ENCODE data around the gene FUZ. TPM values are rescaled to one million over a fixed set of nuclear protein-coding genes. Genes with fewer than 3 reads are reported as not detected.

FUZ gene
- 29.2 and 31.0 TPM in 2 replicates for total RNA-seq (2014; rRNA removed; shearing (Covaris generic))
- polyA plus RNA-seq (2015; cell fraction: cytosol; rRNA removed): 28.3 and 31.1 TPM in 2 replicates
- polyA plus RNA-seq (2015; cell fraction: nucleus; rRNA removed): 31.5 and 48.9 TPM in 2 replicates

GRCh38 chr19:49812997-49813861, at the start of gene FUZ:
TSS of gene FUZ (minus strand) at chr19:49813292. CDS start at chr19:49813106, 186 bp downstream.
- in situ Hi-C loops (cut with HindIII; ENCODE audit: low pct_unique_long_range_greater_than_20kb, low sequenced_read_pairs): no loop called here

GRCh38 chr19:49862391-49863253, 49.5 kb upstream of the FUZ start:
- no peak for DNase-seq (ENCODE audit: low read depth, low spot score)
- in situ Hi-C loops (cut with HindIII; ENCODE audit: low pct_unique_long_range_greater_than_20kb, low sequenced_read_pairs): no loop called here

More at GRCh38 chr19:49812997-49813861, at the start of gene FUZ:
- DNase-seq (ENCODE audit: low read depth, low spot score): peak; percentile 98

- no peak for DNase-seq (ENCODE audit: low read depth, low spot score)
- in situ Hi-C loops (cut with HindIII; ENCODE audit: low pct_unique_long_range_greater_than_20kb, low sequenced_read_pairs): no loop called here
Measured at GRCh38 chr19:49861541-49862378, 48.7 kb upstream of the FUZ start.

- no peak for DNase-seq (ENCODE audit: low read depth, low spot score)
- in situ Hi-C loops (cut with HindIII; ENCODE audit: low pct_unique_long_range_greater_than_20kb, low sequenced_read_pairs): no loop called here
Measured at GRCh38 chr19:49861107-49861506, 48.0 kb upstream of the FUZ start.

GRCh38 chr19:49860336-49861102, 47.4 kb upstream of the FUZ start:
- in situ Hi-C loops (cut with HindIII; ENCODE audit: low pct_unique_long_range_greater_than_20kb, low sequenced_read_pairs): no loop called here
- no peak for DNase-seq (ENCODE audit: low read depth, low spot score)

- DNase-seq (ENCODE audit: low read depth, low spot score): no peak
- in situ Hi-C loops (cut with HindIII; ENCODE audit: low pct_unique_long_range_greater_than_20kb, low sequenced_read_pairs): no loop called here
Measured at GRCh38 chr19:49859682-49860335, 46.7 kb upstream of the FUZ start.

GRCh38 chr19:49858088-49858985, 45.2 kb upstream of the FUZ start:
- DNase-seq (ENCODE audit: low read depth, low spot score): no peak
- in situ Hi-C loops (cut with HindIII; ENCODE audit: low pct_unique_long_range_greater_than_20kb, low sequenced_read_pairs): no loop called here

- DNase-seq (ENCODE audit: low read depth, low spot score): no peak
- in situ Hi-C loops (cut with HindIII; ENCODE audit: low pct_unique_long_range_greater_than_20kb, low sequenced_read_pairs): no loop called here
Measured at GRCh38 chr19:49857838-49858087, 44.7 kb upstream of the FUZ start.

GRCh38 chr19:49857061-49857837, 44.2 kb upstream of the FUZ start:
- in situ Hi-C loops (cut with HindIII; ENCODE audit: low pct_unique_long_range_greater_than_20kb, low sequenced_read_pairs): no loop called here
- no peak for DNase-seq (ENCODE audit: low read depth, low spot score)

GRCh38 chr19:49856574-49857021, 43.5 kb upstream of the FUZ start:
- DNase-seq (ENCODE audit: low read depth, low spot score): no peak
- in situ Hi-C loops (cut with HindIII; ENCODE audit: low pct_unique_long_range_greater_than_20kb, low sequenced_read_pairs): no loop called here

GRCh38 chr19:49855676-49856573, 42.8 kb upstream of the FUZ start:
- in situ Hi-C loops (cut with HindIII; ENCODE audit: low pct_unique_long_range_greater_than_20kb, low sequenced_read_pairs): no loop called here
- no peak for DNase-seq (ENCODE audit: low read depth, low spot score)

- no peak for DNase-seq (ENCODE audit: low read depth, low spot score)
- in situ Hi-C loops (cut with HindIII; ENCODE audit: low pct_unique_long_range_greater_than_20kb, low sequenced_read_pairs): no loop called here
Measured at GRCh38 chr19:49855277-49855675, 42.2 kb upstream of the FUZ start.

GRCh38 chr19:49854378-49855263, 41.5 kb upstream of the FUZ start:
- in situ Hi-C loops (cut with HindIII; ENCODE audit: low pct_unique_long_range_greater_than_20kb, low sequenced_read_pairs): no loop called here
- DNase-seq (ENCODE audit: low read depth, low spot score): no peak

Measured in SK-MEL-5 (cell line).